HepG2 (cell line): ENCODE measurements around the gene FBXO44. TPM values are rescaled to one million over a fixed set of nuclear protein-coding genes. Genes with fewer than 3 reads are reported as not detected.
A peak's percentile ranks its signal among the peaks of the same experiment; 100 is the strongest.

ENCODE experiments used
- FOXJ3 ChIP-seq: sonication (generic); formaldehyde crosslinking; IDR thresholded peaks from 2 replicates; pipeline ENCODE4 v1.4.0; 2020; ENCODE audit warnings: missing genetic modification reagents, mild to moderate bottlenecking, borderline replicate concordance
- GRHL1 ChIP-seq: sonication (generic); formaldehyde crosslinking; conservative IDR thresholded peaks from 2 replicates; pipeline ENCODE4 v1.8.0; 2022; ENCODE audit warnings: missing genetic modification reagents
- HOXD1 ChIP-seq: sonication (generic); formaldehyde crosslinking; IDR thresholded peaks from 2 replicates; pipeline ENCODE4 v1.5.0; 2020; ENCODE audit warnings: missing genetic modification reagents
- ZMAT3 ChIP-seq: sonication (generic); formaldehyde crosslinking; conservative IDR thresholded peaks from 2 replicates; pipeline ENCODE4 v1.7.0; 2021; ENCODE audit warnings: missing genetic modification reagents
- ZNF652 ChIP-seq: IDR thresholded peaks from 2 replicates; pipeline ENCODE4 v1.6.1; 2016; ENCODE audit warnings: low read depth, borderline replicate concordance
- ZNF781 ChIP-seq: sonication (generic); formaldehyde crosslinking; IDR thresholded peaks from 2 replicates; pipeline ENCODE4 v1.5.1; 2020; ENCODE audit warnings: borderline replicate concordance, mild to moderate bottlenecking, missing genetic modification reagents; ENCODE audit errors: not compliant biosample characterization
- polyA plus RNA-seq, 8 experiments: library from polyadenylated mRNA; depleted of rRNA in 3 of 8; stranded (reverse) in 7 of 8; unstranded in 1 of 8; fragments of >200 nt; fragmentation: Illumina TruSeq in 4 of 8; extraction: Trizol in 4 of 8; gene quantifications; 2 replicates each; pipeline versions ENCODE4 v1.2.1 to v1.2.3, GENCODE V29; 2011 to 2016; ENCODE audit warnings: low read depth in 4 of 8, missing spikeins in 1 of 8, mixed read lengths in 1 of 8; ENCODE audit not compliant: insufficient read depth in 1 of 8
- total RNA-seq, 5 experiments: library from RNA; depleted of rRNA; stranded (reverse); fragments of >200 nt; fragmentation: Illumina TruSeq; extraction: Trizol; gene quantifications; 2 replicates each; pipeline ENCODE4 v1.2.3, GENCODE V29; 2016; ENCODE audit warnings: low read depth in 1 of 5
- TF ChIP-seq, protein P1 (sequence below): fragments of 450-650 bp; IDR thresholded peaks from 2 replicates; pipeline ENCODE4 v1.6.1; 2017; ENCODE audit warnings: mild to moderate bottlenecking
- TF ChIP-seq, protein P2 (sequence below): sonication (generic); formaldehyde crosslinking; IDR thresholded peaks from 2 replicates; pipeline ENCODE4 v1.5.0; 2020; ENCODE audit warnings: missing genetic modification reagents
- TF ChIP-seq, protein P3 (sequence below): sonication (generic); formaldehyde crosslinking; IDR thresholded peaks from 2 replicates; pipeline ENCODE4 v1.8.0; 2022; ENCODE audit warnings: missing genetic modification reagents, mild to moderate bottlenecking, moderate library complexity, borderline replicate concordance

The FBXO44 gene
- total and polyA plus RNA-seq, 2 of the 13 experiments (the other 11 are each of a cell fraction or from before 2014, with no cell fraction given): 22.4 to 27.9 TPM

- TF ChIP-seq, protein P1, sequence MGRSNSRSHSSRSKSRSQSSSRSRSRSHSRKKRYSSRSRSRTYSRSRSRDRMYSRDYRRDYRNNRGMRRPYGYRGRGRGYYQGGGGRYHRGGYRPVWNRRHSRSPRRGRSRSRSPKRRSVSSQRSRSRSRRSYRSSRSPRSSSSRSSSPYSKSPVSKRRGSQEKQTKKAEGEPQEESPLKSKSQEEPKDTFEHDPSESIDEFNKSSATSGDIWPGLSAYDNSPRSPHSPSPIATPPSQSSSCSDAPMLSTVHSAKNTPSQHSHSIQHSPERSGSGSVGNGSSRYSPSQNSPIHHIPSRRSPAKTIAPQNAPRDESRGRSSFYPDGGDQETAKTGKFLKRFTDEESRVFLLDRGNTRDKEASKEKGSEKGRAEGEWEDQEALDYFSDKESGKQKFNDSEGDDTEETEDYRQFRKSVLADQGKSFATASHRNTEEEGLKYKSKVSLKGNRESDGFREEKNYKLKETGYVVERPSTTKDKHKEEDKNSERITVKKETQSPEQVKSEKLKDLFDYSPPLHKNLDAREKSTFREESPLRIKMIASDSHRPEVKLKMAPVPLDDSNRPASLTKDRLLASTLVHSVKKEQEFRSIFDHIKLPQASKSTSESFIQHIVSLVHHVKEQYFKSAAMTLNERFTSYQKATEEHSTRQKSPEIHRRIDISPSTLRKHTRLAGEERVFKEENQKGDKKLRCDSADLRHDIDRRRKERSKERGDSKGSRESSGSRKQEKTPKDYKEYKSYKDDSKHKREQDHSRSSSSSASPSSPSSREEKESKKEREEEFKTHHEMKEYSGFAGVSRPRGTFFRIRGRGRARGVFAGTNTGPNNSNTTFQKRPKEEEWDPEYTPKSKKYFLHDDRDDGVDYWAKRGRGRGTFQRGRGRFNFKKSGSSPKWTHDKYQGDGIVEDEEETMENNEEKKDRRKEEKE: no peak
- TF ChIP-seq FOXJ3 (CRISPR knock-in tag): no peak
- TF ChIP-seq ZMAT3 (CRISPR knock-in tag): 0 out of 2 replicates have a peak, but pooled peaks have one; percentile 11
- TF ChIP-seq, protein P2, sequence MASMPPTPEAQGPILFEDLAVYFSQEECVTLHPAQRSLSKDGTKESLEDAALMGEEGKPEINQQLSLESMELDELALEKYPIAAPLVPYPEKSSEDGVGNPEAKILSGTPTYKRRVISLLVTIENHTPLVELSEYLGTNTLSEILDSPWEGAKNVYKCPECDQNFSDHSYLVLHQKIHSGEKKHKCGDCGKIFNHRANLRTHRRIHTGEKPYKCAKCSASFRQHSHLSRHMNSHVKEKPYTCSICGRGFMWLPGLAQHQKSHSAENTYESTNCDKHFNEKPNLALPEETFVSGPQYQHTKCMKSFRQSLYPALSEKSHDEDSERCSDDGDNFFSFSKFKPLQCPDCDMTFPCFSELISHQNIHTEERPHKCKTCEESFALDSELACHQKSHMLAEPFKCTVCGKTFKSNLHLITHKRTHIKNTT: no peak
- TF ChIP-seq, protein P3, sequence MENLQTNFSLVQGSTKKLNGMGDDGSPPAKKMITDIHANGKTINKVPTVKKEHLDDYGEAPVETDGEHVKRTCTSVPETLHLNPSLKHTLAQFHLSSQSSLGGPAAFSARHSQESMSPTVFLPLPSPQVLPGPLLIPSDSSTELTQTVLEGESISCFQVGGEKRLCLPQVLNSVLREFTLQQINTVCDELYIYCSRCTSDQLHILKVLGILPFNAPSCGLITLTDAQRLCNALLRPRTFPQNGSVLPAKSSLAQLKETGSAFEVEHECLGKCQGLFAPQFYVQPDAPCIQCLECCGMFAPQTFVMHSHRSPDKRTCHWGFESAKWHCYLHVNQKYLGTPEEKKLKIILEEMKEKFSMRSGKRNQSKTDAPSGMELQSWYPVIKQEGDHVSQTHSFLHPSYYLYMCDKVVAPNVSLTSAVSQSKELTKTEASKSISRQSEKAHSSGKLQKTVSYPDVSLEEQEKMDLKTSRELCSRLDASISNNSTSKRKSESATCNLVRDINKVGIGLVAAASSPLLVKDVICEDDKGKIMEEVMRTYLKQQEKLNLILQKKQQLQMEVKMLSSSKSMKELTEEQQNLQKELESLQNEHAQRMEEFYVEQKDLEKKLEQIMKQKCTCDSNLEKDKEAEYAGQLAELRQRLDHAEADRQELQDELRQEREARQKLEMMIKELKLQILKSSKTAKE (CRISPR knock-in tag): no peak
- peak; percentile 91 for TF ChIP-seq ZNF652 (CRISPR knock-in tag)
- TF ChIP-seq ZNF781 (CRISPR knock-in tag): no peak
- no peak for TF ChIP-seq HOXD1
- TF ChIP-seq GRHL1 (CRISPR knock-in tag): no peak
These were observed 16.1 kb downstream of the FBXO44 start (continued) for GRCh38 chr1:11670747-11671146.
